GM12872 (cell line): Measurements from ENCODE around the gene LRRFIP2.

Experiments used
- CTCF ChIP-seq: IDR thresholded peaks from 3 replicates; pipeline ENCODE4 v1.5.1; 2011; ENCODE audit warnings: low read depth, mild to moderate bottlenecking, low read length, moderate library complexity; ENCODE audit not compliant: insufficient read depth

The LRRFIP2 gene

GRCh38 chr3:37140899-37141541 is 33.4 kb downstream of the LRRFIP2 start:
- TF ChIP-seq CTCF, result no peak

- no peak for TF ChIP-seq CTCF
Observed at GRCh38 chr3:37139567-37140052, 34.8 kb downstream of the LRRFIP2 start.

DNA sequence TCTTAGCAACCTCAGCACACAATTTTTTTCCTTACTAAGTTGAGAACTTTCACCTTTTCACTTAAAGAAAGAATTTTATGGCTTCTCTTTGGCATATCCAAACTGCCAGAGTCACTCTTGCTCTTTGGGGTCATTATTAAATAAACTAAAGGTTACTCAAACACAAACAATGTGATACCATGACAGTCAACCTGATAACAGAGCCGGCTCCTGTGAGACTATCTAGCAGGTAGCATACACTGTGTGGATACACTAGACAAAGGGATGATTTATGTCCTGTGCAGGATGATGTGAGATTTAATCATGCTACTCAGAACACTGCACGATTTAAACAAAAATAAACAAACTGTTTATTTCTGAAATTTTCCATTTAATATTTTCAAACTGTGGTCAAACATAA is 35.6 kb downstream of the LRRFIP2 start:
- TF ChIP-seq CTCF, result no peak

DNA sequence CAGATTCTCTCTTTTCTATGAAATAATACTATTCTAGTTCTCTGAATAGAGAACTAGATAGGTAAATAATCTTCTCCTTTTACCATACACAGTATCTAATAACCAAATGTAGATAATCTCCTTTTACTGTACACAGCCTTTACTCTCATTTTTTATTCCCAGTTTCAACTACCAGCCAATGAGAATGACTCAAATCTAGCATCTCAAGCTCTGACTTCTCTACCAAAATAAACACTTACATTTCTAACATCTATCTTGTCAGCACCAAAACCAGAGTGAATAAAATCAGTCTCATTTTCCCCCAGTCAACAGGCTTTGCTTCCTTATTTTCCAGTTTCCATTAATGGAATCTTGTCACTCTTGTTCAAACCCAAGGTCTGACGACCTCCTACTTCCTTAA is 36.9 kb downstream of the LRRFIP2 start:
- TF ChIP-seq CTCF, result no peak

DNA sequence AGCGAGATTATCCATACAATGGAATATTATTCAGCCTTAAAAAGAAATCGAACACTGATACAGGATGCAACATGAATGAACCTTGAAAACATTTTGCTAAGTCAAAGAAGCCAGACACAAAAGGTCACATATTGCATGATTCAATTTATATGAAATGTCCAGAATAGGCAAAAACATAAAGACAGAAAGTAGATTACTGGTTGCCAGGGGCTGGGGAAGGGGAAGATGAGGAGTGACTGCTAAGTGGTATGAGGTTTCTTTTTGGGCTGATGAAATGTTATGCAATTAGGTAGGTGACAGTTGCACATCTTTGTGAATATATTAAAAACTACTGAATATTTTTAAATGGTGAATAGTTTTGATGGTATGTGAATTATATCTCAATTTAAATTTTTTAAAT is 38.3 kb downstream of the LRRFIP2 start:
- TF ChIP-seq CTCF, result no peak

- TF ChIP-seq CTCF, result no peak
Observed at GRCh38 chr3:37135561-37135960, 38.8 kb downstream of the LRRFIP2 start.

GRCh38 chr3:37132334-37132733 is 42.0 kb downstream of the LRRFIP2 start:
- TF ChIP-seq CTCF, result no peak
